ENCODE data around the gene PCNX1. TPM values are rescaled to one million over a fixed set of nuclear protein-coding genes. Genes with fewer than 3 reads are reported as not detected.
"Not testable (repeated sequence)": the region's sequence is repeated elsewhere in the genome, so short reads cannot be mapped to it uniquely, and the experiment has no call there.

The PCNX1 gene
- total RNA-seq, 1 experiment from 2014 or later = 44.8 TPM

GRCh38 chr14:71135496-71135895 is 228.2 kb downstream of the PCNX1 start:
- DNase-seq (ENCODE audit: low spot score) = no peak
- in situ Hi-C loops (cut with HindIII; ENCODE audit: low sequenced_read_pairs) = no loop called here

- in situ Hi-C loops (cut with HindIII; ENCODE audit: low sequenced_read_pairs) = no loop called here
- DNase-seq (ENCODE audit: low spot score) = no peak
Measured at GRCh38 chr14:71135911-71136310, 228.7 kb downstream of the PCNX1 start.

GRCh38 chr14:71136386-71137060 is 229.3 kb downstream of the PCNX1 start:
- DNase-seq (ENCODE audit: low spot score) = no peak
- in situ Hi-C loops (cut with HindIII; ENCODE audit: low sequenced_read_pairs) = no loop called here

- no peak for DNase-seq (ENCODE audit: low spot score)
- in situ Hi-C loops (cut with HindIII; ENCODE audit: low sequenced_read_pairs) = no loop called here
Measured at GRCh38 chr14:71137536-71138447, 230.5 kb downstream of the PCNX1 start.

GRCh38 chr14:71138448-71139293 is 231.4 kb downstream of the PCNX1 start:
- peak; percentile 73 for DNase-seq (ENCODE audit: low spot score)
- in situ Hi-C loops (cut with HindIII; ENCODE audit: low sequenced_read_pairs) = no loop called here

GRCh38 chr14:71139294-71139946 is 232.2 kb downstream of the PCNX1 start:
- no peak for DNase-seq (ENCODE audit: low spot score)
- in situ Hi-C loops (cut with HindIII; ENCODE audit: low sequenced_read_pairs) = no loop called here

- in situ Hi-C loops (cut with HindIII; ENCODE audit: low sequenced_read_pairs) = no loop called here
- no peak for DNase-seq (ENCODE audit: low spot score)
Measured at GRCh38 chr14:71140157-71140556, 232.9 kb downstream of the PCNX1 start.

GRCh38 chr14:71141701-71142374 is 234.6 kb downstream of the PCNX1 start:
- DNase-seq (ENCODE audit: low spot score) = no peak
- in situ Hi-C loops (cut with HindIII; ENCODE audit: low sequenced_read_pairs) = no loop called here

GRCh38 chr14:71142375-71143038 is 235.2 kb downstream of the PCNX1 start:
- in situ Hi-C loops (cut with HindIII; ENCODE audit: low sequenced_read_pairs) = no loop called here
- DNase-seq (ENCODE audit: low spot score) = no peak

- in situ Hi-C loops (cut with HindIII; ENCODE audit: low sequenced_read_pairs) = no loop called here
- no peak for DNase-seq (ENCODE audit: low spot score)
Measured at GRCh38 chr14:71143381-71144290, 236.4 kb downstream of the PCNX1 start.

- in situ Hi-C loops (cut with HindIII; ENCODE audit: low sequenced_read_pairs) = not testable (repeated sequence)
Measured at GRCh38 chr14:71147335-71147734, 240.1 kb downstream of the PCNX1 start.

GRCh38 chr14:71148627-71149026 is 241.4 kb downstream of the PCNX1 start:
- no peak for DNase-seq (ENCODE audit: low spot score)
- in situ Hi-C loops (cut with HindIII; ENCODE audit: low sequenced_read_pairs) = no loop called here

More at GRCh38 chr14:71147335-71147734, 240.1 kb downstream of the PCNX1 start:
- DNase-seq (ENCODE audit: low spot score) = not testable (repeated sequence)

- no peak for DNase-seq (ENCODE audit: low spot score)
- in situ Hi-C loops (cut with HindIII; ENCODE audit: low sequenced_read_pairs) = no loop called here
Measured at GRCh38 chr14:71150737-71151136, 243.5 kb downstream of the PCNX1 start.

GRCh38 chr14:71155743-71156142 is 248.5 kb downstream of the PCNX1 start:
- DNase-seq (ENCODE audit: low spot score) = no peak
- in situ Hi-C loops (cut with HindIII; ENCODE audit: low sequenced_read_pairs) = no loop called here

- DNase-seq (ENCODE audit: low spot score) = no peak
- in situ Hi-C loops (cut with HindIII; ENCODE audit: low sequenced_read_pairs) = no loop called here
Measured at GRCh38 chr14:71163050-71163841, 256.0 kb downstream of the PCNX1 start.
